GM18870 (cell line): ENCODE measurements around the gene EGLN1.

ENCODE experiments used
- ATAC-seq: cut with Tn5 transposase; IDR thresholded peaks from one replicate; pipeline ENCODE4 v1.9.1; 2021; ENCODE audit warnings: moderate library complexity; ENCODE audit not compliant: unreplicated experiment

EGLN1 gene

DNA sequence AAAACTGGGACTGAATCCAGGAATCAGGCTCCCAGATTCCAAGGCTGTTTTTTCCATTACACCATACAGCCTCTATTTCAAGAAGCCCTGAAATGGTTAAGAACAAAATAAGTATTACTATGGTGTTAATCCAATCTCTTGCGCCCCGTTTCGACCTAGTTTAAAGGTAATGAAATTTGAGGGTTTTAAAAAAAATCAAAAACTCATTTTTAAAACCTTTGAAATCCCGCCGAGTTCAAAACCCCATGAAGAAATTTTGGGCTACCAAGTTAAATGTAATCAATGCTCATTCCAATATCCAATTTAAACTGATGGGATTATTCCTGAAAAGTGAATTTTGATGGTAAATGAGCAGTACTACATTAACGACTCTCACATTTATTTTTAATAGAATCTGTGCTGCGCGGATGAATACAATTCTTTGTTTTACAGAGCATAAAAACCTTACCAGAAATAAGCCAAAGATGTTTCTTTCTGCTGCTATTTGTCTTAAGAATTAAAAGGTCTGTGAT is 767 bp upstream of the EGLN1 start:
- ATAC-seq: no peak

DNA sequence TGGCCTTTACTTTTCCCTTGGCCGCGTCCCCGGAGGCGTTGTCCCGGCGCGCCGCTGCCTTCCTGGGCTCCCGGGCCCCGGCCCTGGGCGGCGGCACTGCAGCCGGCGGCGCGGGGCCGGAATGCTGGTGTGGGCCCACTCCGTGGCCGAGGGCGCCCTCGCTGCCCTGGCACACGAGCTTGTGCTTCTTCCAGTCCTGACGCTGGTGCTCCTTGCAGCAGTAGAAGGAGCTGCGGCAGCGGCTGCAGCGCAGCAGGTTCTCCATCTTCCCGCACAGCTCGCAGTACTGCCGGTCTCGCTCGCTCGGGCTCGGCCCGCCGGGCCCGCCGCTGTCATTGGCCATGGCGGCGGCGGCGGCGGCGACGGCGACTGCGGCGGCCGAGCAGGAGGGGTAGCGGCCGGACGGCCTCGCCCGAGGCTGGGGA is 529 bp downstream of the EGLN1 start:
- peak; percentile 23 for ATAC-seq

DNA sequence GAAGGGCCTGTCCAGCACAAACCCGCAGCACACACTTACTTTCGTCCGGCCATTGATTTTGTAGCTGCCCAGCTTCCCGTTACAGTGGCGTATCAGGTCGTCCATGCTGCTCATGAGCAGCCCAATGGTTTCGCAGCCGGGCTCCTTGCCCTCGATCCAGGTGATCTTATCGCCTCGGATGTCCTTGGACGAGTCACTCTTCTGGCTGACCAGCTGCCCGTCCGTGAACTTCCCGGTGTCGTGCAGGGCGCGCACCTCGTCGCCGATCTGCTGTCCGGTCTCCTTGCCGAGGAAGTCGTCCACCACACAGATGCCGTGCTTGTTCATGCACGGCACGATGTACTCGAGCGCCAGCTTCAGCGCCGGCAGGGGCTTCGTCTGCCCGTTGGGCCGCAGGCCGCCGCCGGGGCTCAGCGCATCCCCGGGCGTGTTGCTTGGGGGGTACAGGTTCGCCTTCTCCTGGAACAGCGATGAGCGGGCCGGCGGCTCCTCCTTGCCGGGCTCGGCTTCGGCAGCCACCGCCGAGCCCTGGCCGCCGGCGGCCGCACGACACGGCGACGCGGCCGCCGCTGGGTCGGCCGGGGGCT is 1.0 kb downstream of the EGLN1 start:
- no peak for ATAC-seq

DNA sequence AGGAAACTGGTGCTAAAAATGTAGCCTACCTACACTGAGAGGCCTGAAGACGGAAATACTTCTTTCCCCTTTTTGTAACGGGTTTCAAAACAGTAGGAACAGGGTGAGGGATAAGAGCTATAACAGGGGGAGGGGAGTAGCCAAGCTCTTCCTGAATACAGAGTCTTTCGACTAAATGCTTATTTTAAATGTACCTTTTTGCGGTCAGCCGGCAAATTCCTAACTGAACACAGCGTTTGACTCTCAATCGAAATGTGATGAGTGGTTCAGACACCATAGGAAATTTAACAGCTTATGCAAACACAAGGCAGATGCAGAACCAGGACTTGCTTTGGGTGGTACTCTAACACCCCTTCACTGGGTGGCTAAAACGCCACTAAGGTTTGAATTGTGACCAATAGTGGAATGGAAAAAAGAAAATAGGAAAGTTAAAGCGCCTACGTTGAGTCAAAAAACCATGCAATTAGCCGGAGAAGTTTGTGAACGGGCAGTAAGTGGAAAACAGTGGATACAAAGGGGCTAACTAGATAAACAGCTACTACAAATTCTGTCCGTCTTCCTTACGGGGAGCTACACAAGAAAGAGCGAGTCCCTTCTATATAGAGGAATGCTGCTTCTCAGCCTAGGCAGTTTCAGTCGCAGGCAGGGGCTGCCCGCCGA is 1.7 kb downstream of the EGLN1 start:
- ATAC-seq: no peak

DNA sequence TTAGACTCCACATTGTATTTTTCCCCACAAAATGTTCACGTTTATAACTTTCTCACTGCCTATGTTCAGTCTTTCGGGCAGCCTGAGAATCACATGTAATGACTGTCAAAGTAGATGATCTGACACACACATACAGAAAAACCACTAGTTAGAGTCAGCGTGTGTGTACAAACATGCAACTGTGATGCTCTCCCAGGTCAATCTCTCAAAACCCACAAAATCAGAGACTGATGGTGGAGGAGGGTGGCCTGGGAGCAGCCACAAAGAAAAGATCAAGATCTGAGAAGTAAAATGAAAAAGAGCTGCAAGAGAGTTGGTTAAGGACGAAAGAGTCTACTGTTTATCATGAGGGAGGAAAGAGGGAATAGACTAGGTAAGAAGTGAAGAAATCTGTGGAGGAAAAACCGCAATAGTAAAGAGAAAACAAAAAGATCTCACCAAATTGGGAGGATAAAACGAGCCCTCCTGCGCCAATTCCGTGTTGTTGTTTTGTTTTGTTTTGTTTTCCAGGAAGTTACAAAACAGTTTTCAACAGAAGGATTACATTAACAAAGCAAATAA is 2.3 kb downstream of the EGLN1 start:
- no peak for ATAC-seq

DNA sequence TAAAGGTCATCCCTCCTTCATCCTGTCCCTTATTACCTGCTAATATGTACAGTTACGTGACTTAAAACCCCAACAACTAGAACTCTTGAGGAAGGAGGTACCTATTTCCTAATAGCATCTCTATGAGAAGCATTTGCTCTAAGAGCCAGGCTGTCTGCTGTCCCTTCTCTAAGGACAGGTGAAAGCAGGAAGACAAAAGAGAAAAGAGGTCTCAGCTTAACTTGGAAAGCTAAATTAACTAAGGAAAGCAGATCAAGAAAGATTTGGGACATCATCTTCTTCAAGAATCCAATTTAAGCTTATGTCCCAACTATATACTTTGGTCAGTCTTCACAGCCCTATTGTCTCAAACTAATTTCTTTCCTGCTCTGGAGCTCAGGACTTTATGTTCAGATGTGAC is 2.9 kb downstream of the EGLN1 start:
- ATAC-seq: no peak

DNA sequence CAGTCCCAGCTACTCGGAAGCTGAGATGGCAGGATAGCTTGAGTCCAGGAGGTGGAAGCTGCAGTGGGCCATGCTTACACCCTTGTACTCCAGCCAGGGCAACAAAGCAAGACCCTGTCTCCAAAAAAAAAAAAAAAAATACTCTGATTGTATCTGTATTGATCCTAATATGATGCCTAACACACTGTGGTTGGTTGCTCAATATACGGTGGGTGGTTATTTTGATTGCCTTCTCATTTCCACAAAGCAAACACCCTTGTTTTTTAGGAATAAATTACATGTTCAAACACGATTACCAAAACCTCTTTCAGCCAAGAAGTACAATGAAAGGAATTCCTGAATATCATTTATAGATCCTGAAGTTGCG is 3.4 kb downstream of the EGLN1 start:
- ATAC-seq: no peak

DNA sequence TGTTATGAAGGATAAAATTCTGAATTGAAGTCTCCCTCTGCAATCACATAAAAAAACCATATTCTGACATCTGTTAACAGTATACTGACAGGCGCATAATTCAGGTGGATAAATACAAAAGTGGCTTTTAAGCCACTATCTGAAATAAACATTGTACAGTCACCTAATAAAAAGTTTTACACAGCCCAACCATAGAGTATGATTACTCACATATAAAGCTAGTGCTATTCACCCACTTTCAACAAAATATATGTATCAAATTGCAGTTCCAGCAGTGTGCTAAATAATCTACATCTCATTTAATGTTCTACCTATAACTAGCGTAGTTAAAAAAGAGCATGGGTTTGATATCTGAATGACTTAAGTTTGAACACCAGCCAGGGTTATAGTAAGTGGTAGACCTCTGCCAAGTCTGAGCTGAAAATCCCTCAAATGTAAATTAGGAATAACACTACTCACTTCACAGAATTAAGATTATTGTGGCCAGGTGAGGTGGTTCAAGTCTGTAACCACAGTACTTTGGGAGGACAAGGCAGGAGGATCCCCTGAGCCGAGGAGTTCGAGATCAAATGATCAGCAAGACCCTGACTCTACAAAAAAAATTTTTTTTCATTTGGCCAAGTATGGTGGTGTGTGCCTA is 3.9 kb downstream of the EGLN1 start:
- ATAC-seq: no peak

DNA sequence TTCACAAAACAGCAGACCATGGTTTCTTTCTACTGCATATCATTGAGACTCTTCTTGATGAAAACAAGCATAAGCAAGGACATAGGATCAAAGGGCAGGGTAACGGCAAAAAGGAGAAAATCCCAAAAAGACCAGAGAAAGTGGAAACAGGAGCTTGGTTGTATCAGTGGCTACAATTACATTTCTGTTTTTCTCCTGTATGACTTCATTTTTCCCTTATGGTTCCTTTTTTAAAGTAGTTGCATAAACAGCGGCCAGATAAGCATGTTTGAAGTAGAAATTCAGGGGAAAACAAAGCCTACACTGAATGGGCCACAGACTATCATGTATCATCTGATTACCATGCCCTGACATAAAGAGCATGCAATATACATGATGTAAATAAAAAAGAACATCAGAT is 4.6 kb downstream of the EGLN1 start:
- no peak for ATAC-seq

DNA sequence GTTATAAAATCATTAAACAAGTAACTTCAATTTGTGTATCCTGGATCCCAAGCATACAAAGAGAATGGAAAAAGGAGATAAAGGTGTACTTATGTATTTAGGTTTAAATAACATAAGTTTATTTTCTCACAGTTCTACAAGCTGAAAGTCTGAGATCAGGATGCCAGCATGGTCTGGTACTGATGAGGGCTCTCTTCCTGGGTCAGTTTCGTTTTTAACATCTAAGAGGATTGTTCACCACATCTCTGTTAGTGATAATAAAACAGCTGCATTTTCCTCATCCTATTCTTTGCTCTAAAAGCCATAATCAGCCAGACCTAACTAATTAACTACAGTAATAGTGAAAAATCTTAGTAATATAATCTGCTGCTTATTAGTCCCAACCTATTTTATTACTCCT is 5.2 kb downstream of the EGLN1 start:
- ATAC-seq: no peak

DNA sequence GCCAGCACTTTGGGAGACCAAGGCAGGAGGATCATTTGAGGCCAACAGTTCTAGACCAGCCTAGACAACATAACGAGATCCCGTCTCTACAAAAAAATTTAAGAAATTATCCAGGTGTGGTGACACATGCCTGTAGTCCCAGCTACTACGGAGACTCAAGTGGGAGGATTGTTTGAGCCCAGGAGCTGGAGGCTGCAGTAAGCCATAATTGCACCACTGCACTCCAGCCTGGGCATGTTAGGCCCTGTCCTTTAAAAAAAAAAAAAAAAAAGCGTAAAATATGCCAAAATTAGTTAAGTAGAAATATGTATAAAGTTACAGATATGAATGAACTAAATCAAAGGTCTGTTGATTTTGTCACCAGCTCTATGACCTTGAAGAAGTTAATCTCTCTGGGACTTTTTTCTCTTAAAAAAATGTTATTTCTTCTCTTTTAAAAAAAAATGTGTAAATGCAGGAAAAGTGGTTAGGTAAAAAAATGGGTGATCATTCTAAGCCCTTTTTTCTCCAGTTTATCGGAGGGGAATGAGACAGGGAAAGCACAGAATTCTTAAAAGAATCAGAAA is 7.0 kb downstream of the EGLN1 start:
- no peak for ATAC-seq

DNA sequence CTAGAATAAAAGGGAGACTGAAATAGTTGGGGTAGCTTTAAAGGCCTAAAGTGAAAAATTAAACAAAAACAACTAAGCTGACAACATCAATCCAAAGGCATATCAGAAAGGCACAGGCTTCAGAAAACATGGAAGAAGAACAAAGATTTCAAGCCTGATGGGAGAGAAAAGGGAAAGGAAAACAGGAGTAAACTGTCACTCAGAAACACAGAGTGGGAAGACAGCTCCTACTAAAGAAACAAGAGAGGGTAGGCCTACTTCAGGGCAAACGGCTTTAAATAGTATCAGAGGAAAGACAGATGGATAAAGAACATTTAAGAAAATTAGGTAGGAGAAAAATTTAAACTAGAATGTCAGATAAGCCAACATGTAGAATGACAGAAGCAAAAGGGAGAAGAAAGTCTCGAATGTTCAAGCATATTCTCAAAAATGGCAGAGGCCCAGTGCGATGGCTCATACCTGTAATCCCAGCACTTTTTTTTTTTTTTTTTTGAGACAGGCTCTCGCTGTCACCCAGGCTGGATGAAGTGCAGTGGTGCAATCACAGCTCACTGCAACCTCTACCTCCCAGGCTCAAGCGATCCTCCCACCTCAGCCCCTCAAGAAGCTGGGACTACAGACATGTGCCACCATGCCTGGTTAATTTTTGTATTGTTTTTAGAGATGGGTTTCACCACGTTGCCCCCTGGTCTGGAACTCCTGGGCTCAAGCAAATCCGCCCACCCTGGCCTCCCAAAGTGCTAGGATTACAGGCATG is 7.6 kb downstream of the EGLN1 start:
- no peak for ATAC-seq

DNA sequence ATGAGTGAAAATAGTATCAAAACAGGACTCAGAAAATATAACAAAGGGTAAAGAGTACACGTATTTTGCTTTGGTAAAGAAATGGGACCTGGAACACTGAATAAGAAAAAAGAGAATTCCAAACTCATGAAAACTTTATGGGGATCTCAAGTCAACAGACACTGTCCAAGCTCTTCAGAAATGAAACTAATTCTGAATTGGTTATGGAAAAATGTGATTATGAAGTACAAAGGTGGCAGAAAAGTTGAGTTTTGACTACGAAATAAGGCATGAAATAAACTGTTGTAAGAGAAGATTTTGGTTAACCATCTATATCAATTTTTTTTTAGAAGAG is 8.4 kb downstream of the EGLN1 start:
- no peak for ATAC-seq

DNA sequence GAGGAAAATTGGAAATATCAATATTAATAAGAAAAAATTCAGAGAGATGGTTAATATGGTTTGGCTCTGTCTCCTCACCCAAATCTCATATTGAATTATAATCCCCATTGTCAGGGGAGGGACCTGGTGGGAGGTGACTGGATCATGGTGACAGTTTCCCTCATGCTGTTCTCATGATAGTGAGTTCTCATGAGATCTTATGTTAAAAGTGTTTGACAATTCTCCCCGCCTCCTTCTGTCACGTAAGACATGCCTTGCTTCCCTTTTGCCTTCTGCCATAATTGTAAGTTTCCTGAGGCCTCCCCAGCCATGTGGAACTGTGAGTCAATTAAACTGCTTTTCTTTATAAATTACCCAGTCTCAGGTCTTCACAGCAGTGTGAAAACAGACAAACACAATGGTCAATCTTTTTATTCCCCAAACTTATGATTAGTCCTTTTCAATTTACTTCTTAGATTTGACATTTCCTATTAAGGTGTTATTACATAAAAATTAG is 11.0 kb downstream of the EGLN1 start:
- no peak for ATAC-seq

DNA sequence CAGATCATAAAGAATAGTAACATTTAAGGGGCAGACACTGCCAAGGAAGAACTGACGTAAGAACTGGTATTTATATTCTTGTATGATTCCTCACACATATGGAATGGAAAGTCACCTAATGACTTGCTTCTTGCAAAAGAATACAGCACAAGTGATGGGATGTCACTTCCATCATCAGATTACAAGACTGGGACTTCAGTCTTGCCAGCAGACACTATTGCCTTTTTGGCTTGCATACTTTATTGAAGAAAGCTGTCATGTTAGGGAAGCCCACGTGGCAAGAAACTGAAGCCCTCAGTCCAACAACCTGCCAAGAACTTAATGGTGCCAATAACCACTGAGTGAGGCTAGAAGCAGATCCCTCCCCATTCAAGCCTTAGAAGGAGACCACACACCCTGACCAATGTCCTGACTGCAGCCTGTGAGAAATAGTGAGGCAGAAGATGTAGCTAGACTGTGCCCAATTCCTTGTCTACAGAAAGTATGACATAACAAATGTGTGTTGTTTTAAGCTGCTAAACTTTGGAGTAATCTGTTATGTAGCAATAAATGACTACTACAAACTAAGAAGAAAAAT is 12.0 kb downstream of the EGLN1 start:
- ATAC-seq: no peak

DNA sequence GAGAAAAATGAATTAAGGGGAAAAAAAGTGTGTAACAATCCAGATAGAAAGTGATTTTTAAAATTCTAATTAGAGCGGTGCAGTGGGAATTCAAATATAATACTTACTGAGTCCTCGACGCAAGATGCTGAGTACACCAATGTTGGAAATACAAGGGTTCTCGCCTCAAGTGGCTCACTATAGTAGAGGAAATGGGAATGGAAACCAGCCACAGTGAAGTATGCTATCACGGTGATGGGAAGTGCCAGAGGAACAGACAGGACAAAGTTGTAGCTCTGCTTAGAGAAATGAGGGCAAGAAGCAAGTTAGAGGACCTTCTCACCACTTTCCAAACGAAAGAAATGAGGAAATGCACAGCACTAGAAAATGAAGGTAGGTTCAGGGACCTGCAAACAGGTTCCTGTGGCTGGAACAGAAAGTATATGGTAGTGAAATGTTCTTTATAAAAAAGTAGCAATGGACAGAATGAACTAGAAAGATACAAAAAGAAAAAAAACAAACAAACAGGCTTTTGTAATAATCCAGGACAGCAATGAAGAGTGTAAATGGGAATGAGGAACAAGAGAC is 13.5 kb downstream of the EGLN1 start:
- ATAC-seq: no peak

DNA sequence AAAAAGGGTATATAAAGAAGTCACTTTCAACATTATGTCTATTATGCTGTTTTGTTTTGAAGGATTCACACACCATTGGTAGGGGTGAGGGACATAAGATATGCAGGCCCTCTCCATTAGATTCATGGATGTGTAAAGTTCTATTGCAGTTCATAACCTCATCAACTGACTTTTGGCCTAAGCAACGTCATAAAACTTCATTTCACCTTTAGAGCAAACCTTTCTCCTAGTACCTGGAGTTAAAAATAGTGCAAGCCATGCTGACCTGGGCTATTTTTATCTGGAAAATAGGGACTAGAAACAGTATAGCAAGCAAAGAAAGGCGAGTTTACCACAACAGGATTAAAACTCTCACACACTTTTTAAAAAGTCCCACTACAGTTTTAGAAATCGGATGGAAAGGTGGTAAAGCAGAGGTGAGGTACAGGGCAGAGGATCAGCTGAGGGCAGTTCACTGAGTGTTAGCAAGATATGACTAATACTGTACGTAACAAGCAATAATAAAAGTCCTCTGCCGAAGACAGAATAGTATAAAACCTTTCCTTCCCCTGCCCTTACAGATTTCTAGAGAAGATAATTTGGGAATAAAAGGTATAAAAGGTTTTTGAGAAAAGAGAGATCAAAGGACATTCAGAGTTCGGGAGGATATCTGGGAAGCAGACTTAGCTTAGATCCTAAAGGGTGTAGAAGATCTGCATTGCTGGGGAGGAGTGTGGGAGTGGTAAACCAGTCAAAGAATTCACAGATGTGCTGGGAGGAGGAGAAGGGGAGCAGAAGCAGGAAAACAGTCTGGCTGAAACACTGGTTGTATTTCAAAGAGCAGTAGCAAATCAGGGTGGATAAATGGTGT is 14.3 kb downstream of the EGLN1 start:
- no peak for ATAC-seq

DNA sequence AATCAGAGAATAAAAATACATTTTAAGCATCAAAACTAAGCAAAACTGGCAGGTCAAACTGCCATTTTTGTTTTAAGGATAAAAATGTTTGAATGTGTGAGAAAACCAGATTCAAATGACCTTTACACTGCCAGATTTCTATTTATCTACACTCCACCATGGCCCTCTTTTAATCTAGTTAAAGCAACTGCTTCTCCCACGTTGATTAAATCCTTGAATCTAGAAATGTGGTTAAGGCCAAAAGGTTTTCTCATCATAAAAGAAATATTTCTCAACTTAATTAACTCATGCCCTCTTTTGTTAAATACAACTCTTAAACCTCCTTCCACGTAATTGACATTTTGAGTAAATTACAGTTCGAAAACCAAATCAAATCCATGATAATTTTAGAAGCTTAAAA is 15.0 kb downstream of the EGLN1 start:
- ATAC-seq: no peak

DNA sequence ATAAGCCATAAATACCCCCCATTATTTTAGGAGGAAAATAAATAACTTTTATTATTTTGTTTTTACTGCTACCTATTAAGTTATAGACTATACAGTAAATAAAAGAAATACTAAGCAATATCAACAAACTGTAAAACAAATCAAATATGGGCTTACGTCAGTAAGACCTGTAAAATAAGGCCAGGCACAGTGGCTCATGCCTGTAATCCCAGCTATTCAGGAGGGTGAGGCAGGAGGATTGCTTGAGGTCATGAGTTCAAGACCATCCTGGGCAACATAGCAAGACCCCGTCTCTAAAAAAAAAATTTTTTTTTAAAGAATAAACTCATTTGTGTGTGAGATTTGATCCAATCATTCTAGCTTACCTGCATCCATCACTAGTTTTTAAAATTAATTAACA is 17.8 kb downstream of the EGLN1 start:
- ATAC-seq: no peak
